ENCODE data around the gene OR2D3.
"Not testable (repeated sequence)": the region's sequence is repeated elsewhere in the genome, so short reads cannot be mapped to it uniquely, and the experiment has no call there.

Gene OR2D3

DNA sequence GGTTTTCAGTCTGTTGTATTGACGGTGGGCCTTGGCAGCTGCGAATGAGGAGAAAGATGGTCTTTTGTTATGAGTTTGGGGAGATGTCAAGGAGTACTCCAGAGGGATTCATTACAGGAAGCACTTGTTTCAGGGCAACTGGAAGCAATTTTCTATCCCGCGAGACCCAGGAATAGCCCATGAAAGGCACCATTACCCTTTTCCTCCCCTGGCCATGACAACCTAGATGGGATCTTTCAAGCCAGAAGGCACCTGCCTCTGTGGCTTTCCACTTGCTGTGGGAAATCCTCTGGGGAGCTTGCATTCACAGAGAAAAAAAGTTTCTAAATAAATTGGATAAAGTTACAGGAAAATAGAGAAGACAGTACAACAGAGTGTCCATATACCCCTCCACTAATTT is 8.1 kb downstream of the OR2D3 start:
- DNase-seq (ENCODE audit: low read depth): no peak

DNA sequence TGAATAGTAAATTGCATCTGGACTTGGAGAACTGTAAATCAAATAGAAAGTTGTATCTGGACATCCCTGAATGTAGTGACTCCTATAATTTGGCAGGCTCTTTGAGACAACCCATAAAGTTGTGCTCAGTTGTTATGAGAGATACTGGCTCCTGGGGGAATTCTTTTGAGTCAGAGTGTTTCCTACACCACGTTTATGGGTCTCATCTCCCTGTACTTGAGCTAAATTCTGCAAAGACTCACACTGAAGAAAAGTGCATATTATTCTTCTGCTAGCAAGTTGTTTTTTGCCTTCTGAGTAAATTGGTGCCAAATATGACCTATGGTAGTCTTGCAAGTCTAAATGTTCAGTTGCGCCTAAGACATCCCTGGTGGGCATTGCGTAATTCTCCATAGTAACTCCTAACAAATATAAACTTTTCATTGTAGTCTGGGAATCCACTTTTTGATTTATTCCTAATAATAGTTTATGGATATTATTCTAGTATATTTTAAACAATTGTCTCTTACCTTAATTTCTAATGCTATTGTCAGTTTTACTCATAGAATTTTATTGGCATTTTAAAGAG is 10.4 kb downstream of the OR2D3 start:
- DNase-seq (ENCODE audit: low read depth): no peak

DNA sequence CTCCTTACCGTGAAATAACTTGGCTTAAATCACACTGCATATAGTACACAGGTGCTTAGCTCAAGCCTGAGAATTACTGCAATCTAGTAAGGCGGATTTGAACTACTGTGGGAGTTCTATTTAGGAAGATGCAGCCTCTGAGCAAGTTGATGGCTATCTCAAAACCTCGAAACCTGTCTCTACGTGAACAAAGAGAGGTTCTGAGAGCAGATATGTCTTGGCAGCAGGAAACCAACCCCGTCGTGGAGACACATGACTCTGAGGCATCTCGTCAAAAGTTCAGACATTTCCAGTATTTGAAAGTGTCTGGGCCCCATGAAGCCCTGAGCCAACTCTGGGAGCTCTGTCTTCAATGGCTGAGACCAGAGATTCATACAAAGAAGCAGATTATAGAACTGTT is 11.3 kb downstream of the OR2D3 start:
- DNase-seq (ENCODE audit: low read depth): no peak

DNA sequence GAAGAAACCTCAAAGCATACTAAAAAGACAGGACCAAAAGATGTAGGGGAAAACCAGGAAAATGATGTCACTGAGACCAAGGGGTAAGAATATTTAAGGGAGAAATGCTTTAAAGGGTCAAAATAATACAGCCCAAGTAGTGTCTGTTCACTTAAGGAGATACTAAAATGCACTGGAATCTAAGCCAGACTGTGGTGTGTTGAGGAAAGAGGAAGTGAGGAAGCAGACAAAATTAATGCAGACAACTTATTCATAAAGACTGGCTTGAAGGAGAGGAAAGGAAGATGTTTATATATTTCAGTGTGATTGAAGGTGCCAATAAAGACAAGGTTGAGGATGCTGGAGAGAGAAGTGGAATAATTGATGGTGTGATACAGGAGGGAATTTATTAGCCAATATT is 21.2 kb downstream of the OR2D3 start:
- no peak for DNase-seq (ENCODE audit: low read depth)

DNA sequence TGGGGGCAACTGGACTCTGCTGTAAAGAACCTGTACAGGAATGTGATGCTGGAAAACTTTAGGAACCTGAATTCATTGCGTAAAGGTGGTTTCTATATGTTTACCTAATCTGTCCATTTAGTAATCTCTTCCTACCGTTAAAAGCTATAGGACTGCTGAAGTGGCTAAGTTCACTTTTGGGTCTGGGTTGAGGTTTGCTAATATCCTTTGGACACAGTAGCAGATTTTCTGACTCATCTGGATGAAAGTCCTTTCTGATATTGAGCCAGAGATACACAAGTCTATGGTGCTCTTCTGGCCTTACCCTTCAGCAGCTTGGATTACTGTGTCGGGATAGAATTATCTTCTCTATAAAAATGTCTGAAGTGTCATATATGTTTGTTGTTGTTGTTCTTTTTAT is 22.3 kb downstream of the OR2D3 start:
- no peak for DNase-seq (ENCODE audit: low read depth)

- DNase-seq (ENCODE audit: low read depth): not testable (repeated sequence)
These were observed 33.4 kb downstream of the OR2D3 start for GRCh38 chr11:6954248-6954647.

GRCh38 chr11:6962141-6962540 is 41.3 kb downstream of the OR2D3 start:
- DNase-seq (ENCODE audit: low read depth): no peak

DNA sequence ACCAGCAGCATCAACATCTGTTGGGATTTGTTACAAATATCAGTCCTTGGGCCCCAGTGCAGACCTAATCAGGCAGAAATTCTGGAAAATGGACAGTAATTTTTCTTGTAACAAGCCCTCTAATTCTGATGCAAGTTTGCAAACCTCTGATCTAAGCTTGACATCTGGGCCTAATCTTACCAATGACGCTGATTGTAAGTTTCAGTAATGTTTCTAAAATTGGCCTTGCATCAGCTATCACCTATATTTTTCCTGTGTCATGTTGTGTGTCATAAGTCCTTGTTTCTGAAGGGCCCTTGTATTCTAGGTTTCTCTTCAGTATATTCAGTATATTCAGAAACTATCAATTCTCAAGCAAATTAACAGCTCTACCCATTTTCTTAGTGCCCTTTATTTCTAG is 41.9 kb downstream of the OR2D3 start:
- no peak for DNase-seq (ENCODE audit: low read depth)

GRCh38 chr11:6968816-6969215 is 48.0 kb downstream of the OR2D3 start:
- DNase-seq (ENCODE audit: low read depth): no peak

DNA sequence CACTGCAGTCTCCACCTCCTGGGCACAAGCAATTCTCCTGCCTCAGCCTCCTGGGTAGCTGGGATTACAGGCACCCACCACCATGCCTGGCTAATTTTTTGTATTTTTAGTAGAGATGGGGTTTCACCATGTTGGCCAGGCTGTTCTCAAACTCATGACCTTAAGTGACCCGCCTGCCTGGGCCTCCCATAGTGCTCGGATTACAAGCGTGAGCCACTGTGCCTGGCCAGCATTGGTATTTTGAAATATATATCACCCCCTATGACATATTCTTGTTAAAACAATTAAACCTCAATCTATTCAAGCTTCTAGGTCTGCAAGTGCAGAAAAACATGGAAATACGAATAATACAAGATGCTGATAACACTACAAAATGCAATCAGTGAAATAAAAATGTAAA is 49.1 kb downstream of the OR2D3 start:
- not testable (repeated sequence) for DNase-seq (ENCODE audit: low read depth)
